ENCODE results near the gene CORIN. TPM values are rescaled to one million over a fixed set of nuclear protein-coding genes. Genes with fewer than 3 reads are reported as not detected.
"Not testable (repeated sequence)": the region's sequence is repeated elsewhere in the genome, so short reads cannot be mapped to it uniquely, and the experiment has no call there.

CORIN gene
- total RNA-seq, 8 experiments from 2014 or later = 0.25 to 1.5 (median 0.69) TPM

DNA sequence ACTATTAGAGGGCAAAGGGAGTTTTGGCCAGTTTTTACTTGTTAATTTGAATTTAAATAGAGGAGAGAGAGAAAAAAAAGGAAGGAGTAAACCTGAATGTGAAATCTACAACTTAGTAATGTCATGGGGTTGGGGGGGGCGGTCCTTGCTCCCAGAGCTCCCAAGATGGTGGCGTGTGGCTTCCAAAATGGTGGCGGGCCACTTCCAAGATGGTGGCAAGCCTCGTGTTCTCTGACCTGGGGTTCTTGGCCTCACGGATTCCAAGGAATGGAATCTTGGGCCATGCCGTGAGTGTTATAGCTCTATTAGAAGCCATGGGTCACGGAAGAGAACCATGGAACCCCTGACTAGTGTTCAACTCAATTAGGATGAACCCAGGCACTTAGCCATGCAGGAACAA, 287.5 kb downstream of the CORIN start:
- H3K4me1 ChIP-seq (replicated peaks in 1 of 2); H3K4me3 ChIP-seq; ATAC-seq (replicated peaks in 6 of 8); H3K27ac ChIP-seq; in situ Hi-C loops (cut with MboI; ENCODE audit: low pct_unique_long_range_greater_than_20kb in 2 of 9, low sequenced_read_pairs in 9 of 9, unreplicated experiment in 9 of 9): not testable (repeated sequence)
- 57 to 100% (median 93%) methylated on average over 1 to 3 of the region's 7 CpGs; no CpG with 5 or more reads in 6 of the 10 experiments for WGBS, 10 experiments

Other genes starting within 250 kb of the CORIN start
- 10 to 100 TPM in 7 of 8 experiments, 1 to 10 TPM in 1; 5.4 to 21.3 (median 12.9) TPM for gene NFXL1, start 76.5 kb upstream of the CORIN start, total RNA-seq
- gene CNGA1, start 178.6 kb upstream of the CORIN start, total RNA-seq = under 1 TPM in 6 of 8 experiments, not detected in 2; 0.05 to 0.38 (median 0.18) TPM
- gene NIPAL1, start 178.7 kb upstream of the CORIN start, total RNA-seq = 1 to 10 TPM; 1.3 to 3.4 (median 3.1) TPM